Measurements from ENCODE around the gene ADAMTS2. TPM values are rescaled to one million over a fixed set of nuclear protein-coding genes. Genes with fewer than 3 reads are reported as not detected.

The ADAMTS2 gene
- total RNA-seq, 1 experiment from 2014 or later, result not detected

- no peak for DNase-seq (ENCODE audit: low read depth, low spot score)
- in situ Hi-C loops (cut with HindIII; ENCODE audit: low pct_unique_long_range_greater_than_20kb, low sequenced_read_pairs), result no loop called here
These were observed 29.4 kb upstream of the ADAMTS2 start for GRCh38 chr5:179374506-179375235.

GRCh38 chr5:179373961-179374505 is 28.8 kb upstream of the ADAMTS2 start:
- in situ Hi-C loops (cut with HindIII; ENCODE audit: low pct_unique_long_range_greater_than_20kb, low sequenced_read_pairs), result no loop called here

GRCh38 chr5:179373101-179373934 is 28.1 kb upstream of the ADAMTS2 start:
- in situ Hi-C loops (cut with HindIII; ENCODE audit: low pct_unique_long_range_greater_than_20kb, low sequenced_read_pairs), result no loop called here
- peak; percentile 2 for DNase-seq (ENCODE audit: low read depth, low spot score)

More at GRCh38 chr5:179373961-179374505, 28.8 kb upstream of the ADAMTS2 start:
- no peak for DNase-seq (ENCODE audit: low read depth, low spot score)

GRCh38 chr5:179371681-179372680 is 26.7 kb upstream of the ADAMTS2 start:
- in situ Hi-C loops (cut with HindIII; ENCODE audit: low pct_unique_long_range_greater_than_20kb, low sequenced_read_pairs), result no loop called here
- no peak for DNase-seq (ENCODE audit: low read depth, low spot score)

GRCh38 chr5:179371121-179371510 is 25.9 kb upstream of the ADAMTS2 start:
- DNase-seq (ENCODE audit: low read depth, low spot score), result no peak
- in situ Hi-C loops (cut with HindIII; ENCODE audit: low pct_unique_long_range_greater_than_20kb, low sequenced_read_pairs), result no loop called here

- in situ Hi-C loops (cut with HindIII; ENCODE audit: low pct_unique_long_range_greater_than_20kb, low sequenced_read_pairs), result no loop called here
- DNase-seq (ENCODE audit: low read depth, low spot score), result no peak
These were observed 25.3 kb upstream of the ADAMTS2 start for GRCh38 chr5:179370490-179371120.

- in situ Hi-C loops (cut with HindIII; ENCODE audit: low pct_unique_long_range_greater_than_20kb, low sequenced_read_pairs), result no loop called here
- DNase-seq (ENCODE audit: low read depth, low spot score), result no peak
These were observed 24.2 kb upstream of the ADAMTS2 start for GRCh38 chr5:179369530-179369884.

- in situ Hi-C loops (cut with HindIII; ENCODE audit: low pct_unique_long_range_greater_than_20kb, low sequenced_read_pairs), result no loop called here
- no peak for DNase-seq (ENCODE audit: low read depth, low spot score)
These were observed 23.7 kb upstream of the ADAMTS2 start for GRCh38 chr5:179368806-179369529.

- in situ Hi-C loops (cut with HindIII; ENCODE audit: low pct_unique_long_range_greater_than_20kb, low sequenced_read_pairs), result no loop called here
- DNase-seq (ENCODE audit: low read depth, low spot score), result no peak
These were observed 23.0 kb upstream of the ADAMTS2 start for GRCh38 chr5:179368126-179368805.

- DNase-seq (ENCODE audit: low read depth, low spot score), result no peak
- in situ Hi-C loops (cut with HindIII; ENCODE audit: low pct_unique_long_range_greater_than_20kb, low sequenced_read_pairs), result no loop called here
These were observed 22.2 kb upstream of the ADAMTS2 start for GRCh38 chr5:179367491-179367890.

GRCh38 chr5:179362355-179362754 is 17.1 kb upstream of the ADAMTS2 start:
- in situ Hi-C loops (cut with HindIII; ENCODE audit: low pct_unique_long_range_greater_than_20kb, low sequenced_read_pairs), result no loop called here
- no peak for DNase-seq (ENCODE audit: low read depth, low spot score)

- DNase-seq (ENCODE audit: low read depth, low spot score), result no peak
- in situ Hi-C loops (cut with HindIII; ENCODE audit: low pct_unique_long_range_greater_than_20kb, low sequenced_read_pairs), result no loop called here
These were observed 15.9 kb upstream of the ADAMTS2 start for GRCh38 chr5:179361037-179361603.

GRCh38 chr5:179357031-179357430 is 11.8 kb upstream of the ADAMTS2 start:
- no peak for DNase-seq (ENCODE audit: low read depth, low spot score)
- in situ Hi-C loops (cut with HindIII; ENCODE audit: low pct_unique_long_range_greater_than_20kb, low sequenced_read_pairs), result no loop called here

GRCh38 chr5:179355976-179356974 is 11.0 kb upstream of the ADAMTS2 start:
- in situ Hi-C loops (cut with HindIII; ENCODE audit: low pct_unique_long_range_greater_than_20kb, low sequenced_read_pairs), result no loop called here
- DNase-seq (ENCODE audit: low read depth, low spot score), result no peak
